Dedifferentiated amniotic fluid mesenchymal stem cell (primary cell): ENCODE results near the gene AK9.
"Not testable (repeated sequence)": the region's sequence is repeated elsewhere in the genome, so short reads cannot be mapped to it uniquely, and the experiment has no call there.

Source experiments
- DNase-seq: peaks from one replicate; pipeline ENCODE4 v3.0.0-alpha.2; 2016; ENCODE audit errors: extremely low spot score

AK9 gene

DNA sequence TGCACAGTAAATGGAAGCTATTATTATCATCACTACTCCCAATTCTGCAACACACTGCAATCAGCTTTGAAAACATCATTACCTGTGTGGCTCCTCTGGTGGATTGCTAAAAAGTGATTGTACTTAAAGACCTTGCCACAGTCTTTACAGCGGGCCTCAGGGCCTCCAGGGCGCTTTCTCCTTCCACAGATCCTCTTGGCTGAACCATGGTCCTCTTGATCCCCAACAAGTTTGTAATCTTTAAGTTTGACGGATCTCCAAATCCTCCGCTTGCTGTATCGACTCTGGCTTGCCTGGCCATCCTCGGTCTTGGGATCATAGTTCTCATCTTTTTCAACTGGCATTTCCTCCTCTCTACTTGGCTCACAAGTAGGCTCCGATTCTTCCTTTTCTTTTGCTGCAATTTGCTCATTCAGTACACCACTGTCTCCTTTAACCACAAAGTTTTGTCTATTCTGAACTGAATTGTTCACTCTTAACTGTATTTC is 210.0 kb downstream of the AK9 start:
- no peak for DNase-seq

- no peak for DNase-seq
Observed at GRCh38 chr6:109478841-109479624, 212.0 kb downstream of the AK9 start.

DNA sequence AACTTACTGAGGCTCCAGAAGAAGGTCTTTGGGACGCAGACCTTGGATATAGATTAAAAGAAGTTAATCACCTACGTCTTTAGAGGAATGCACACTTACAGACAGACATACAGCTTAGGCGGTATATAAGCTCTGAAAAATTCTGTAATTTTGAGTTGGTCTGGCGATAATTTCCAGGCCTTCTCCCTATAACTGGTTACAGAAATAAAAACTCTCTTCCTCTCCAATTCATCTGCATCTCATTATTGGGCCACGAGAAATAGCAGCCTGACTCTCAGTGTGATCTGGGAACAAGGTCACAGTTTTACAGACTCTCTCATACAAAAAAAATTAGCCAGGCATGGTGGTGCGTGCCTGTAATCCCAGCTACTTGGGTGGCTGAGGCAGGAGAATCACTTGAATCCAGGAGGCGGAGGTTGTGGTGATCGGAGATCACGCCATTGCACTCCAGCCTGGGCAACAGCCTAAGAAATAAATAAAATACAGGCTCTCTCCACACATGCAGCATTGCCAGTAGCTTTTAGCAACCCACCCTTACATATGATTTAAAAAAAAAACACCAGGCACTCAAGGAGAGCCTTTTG is 212.7 kb downstream of the AK9 start:
- DNase-seq: no peak

- no peak for DNase-seq
Observed at GRCh38 chr6:109477725-109478124, 213.3 kb downstream of the AK9 start.

DNA sequence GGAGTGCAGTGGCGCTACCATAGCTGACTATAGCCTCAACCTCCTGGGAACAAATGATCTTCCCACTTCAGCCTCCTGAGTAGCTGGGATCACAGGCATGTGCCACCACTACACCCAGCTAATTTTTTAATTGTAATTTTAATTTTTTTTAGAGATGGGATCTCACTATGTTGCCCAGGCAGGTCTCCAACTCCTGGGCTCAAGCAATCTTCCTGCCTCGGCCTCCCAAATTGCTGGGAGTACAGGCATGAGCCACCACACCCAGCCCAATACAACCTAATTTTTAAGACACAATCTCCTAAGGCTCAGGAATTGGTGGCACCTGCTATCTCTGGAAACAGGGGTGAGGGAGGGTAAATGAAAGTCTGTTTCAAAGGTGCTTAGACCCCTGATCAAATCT is 213.8 kb downstream of the AK9 start:
- DNase-seq: no peak

DNA sequence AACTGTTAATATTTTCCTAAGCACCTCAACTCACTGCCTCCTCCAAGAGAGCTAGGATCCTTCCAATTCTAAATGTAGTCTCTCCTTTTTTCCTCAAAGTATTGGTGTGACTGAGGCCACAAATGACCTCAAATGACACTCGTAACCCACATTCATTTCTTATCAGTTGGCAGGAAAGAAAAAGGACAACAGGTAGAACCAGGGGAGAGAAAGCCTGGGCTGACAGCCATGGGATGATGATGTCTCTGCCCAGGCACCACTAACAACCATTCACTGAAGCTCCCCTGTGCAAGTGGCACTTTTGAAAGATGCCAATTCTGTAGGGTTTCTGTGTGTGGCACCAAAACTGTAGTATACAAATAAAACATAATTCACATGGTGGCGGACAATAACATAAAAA is 215.4 kb downstream of the AK9 start:
- no peak for DNase-seq

DNA sequence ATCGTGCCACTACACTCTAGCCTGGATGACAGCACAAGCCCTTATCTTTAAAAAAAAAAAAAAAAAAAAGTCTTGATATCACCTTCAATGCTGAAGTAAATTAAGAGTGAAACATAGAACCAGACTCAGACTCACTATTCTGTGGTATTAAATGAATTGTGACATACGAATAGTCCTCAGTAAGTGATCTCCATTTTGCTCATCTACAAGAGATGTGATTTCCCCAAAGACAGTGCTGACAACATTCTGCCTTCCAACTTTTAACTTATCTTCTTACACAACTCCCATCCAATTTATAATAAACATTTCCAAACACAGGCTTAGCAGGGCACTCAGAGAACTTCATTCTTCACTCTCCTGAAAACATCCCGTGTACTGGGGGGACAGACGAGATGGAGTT is 216.0 kb downstream of the AK9 start:
- DNase-seq: no peak

GRCh38 chr6:109473120-109473519 is 217.9 kb downstream of the AK9 start:
- no peak for DNase-seq

GRCh38 chr6:109472132-109472995 is 218.6 kb downstream of the AK9 start:
- DNase-seq: no peak

GRCh38 chr6:109471105-109471810 is 219.7 kb downstream of the AK9 start:
- no peak for DNase-seq

- no peak for DNase-seq
Observed at GRCh38 chr6:109469591-109470189, 221.3 kb downstream of the AK9 start.

- no peak for DNase-seq
Observed at GRCh38 chr6:109467696-109468095, 223.3 kb downstream of the AK9 start.

- DNase-seq: no peak
Observed at GRCh38 chr6:109466212-109466923, 224.6 kb downstream of the AK9 start.

- DNase-seq: no peak
Observed at GRCh38 chr6:109465772-109466171, 225.2 kb downstream of the AK9 start.

GRCh38 chr6:109461733-109462526 is 229.1 kb downstream of the AK9 start:
- DNase-seq: no peak

DNA sequence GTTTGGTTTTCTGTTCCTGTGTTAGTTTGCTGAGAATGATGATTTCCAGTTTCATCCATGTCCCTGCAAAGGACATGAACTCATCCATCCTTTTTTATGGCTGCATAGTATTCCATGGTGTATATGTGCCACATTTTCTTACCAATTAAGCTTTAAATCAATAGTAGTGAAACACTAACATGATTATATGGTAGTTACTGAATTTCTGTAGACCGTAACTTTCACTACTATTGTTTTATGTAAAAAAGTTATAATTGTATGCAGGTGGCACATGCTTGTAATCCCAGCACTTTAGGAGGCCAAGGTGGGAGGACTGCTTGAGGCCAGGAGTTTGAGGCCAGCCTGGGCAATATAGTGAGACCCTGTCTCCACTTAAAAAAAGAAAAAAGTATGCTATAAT is 229.8 kb downstream of the AK9 start:
- DNase-seq: not testable (repeated sequence)

DNA sequence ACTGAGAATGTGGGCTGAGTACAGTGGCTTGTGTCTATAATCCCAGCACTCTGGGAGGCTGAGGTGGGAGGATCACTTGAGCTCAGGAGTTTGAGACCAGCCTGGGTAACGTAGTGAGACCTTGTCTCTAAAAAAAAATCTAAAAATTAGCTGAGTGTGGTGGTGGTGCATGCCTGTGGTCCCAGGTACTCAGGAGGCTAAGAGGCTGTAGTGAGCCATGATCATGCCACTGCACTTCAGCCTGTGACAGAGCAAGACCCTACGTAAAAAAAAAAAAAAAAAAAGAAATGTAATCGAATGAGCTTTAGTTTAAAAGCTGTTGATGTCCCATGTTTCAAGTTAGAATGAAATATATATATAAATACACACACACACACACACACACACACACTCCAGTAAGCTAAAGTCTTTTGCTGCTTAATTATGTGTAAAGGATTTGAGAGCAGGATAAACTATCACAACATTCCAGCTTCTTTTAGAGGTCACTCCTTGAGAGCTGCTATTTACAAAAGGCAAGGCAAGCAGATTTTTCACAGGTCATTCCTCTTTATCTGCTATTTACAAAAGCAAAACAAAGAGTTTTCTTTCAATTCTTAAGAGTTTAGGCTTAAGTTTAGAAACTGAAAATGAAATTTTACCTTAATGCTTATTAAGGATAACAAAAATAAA is 230.7 kb downstream of the AK9 start:
- no peak for DNase-seq

DNA sequence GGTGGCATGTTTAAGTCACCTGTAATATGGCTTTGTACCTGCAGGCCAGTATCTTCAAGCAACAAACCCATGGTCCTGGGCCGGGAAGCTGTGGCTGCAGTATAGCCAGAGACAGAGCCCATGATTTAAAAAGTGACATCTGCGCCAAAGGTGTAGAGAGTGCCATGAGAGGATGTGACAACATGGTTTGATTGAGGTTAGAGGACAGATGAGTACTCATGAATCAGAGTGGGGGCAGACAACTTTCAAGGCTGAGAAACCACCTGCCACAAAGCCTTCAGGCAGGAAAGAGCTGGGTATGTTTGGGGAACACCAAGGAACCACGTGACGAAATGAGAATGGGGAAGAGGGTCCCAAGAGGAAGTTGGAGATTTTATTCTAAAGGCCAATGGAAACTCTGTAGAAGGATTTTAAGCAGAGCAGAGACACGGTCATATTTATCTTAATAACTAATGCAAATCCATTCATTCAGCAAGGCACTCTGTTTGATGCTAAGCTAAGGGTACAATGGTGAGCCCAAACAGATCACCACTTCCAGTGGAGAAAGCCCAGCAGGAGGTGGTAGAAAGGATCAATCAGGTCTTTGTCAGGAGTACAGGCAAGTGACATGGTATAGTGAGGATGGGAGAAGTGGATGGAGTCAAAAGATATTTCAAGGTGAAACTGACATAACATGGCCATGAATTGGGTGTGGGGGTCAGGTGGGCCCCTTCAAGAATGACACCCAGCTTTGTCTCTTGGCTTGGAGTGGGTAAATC is 232.0 kb downstream of the AK9 start:
- no peak for DNase-seq

- no peak for DNase-seq
Observed at GRCh38 chr6:109457562-109457996, 233.4 kb downstream of the AK9 start.
